MM.1S (cell line): ENCODE results near the gene TBC1D13.

Experiments used
- DNase-seq: peaks from one replicate; pipeline ENCODE4 v3.0.0-alpha.2; 2015
- H2AFZ ChIP-seq: fragments of 300-600 bp; sonication (generic); 2 replicates; pipeline ENCODE4 v1.6.0; 2016; ENCODE audit warnings: antibody characterized with exemption, low read length
- H3F3A ChIP-seq: fragments of 300-600 bp; sonication (generic); 2 replicates; pipeline ENCODE4 v1.6.1; 2016; ENCODE audit warnings: mild to moderate bottlenecking, antibody characterized with exemption, low read length, moderate library complexity, mixed read lengths; ENCODE audit not compliant: insufficient read depth
- H3K27ac ChIP-seq: fragments of 300-600 bp; sonication (generic); 2 replicates; pipeline ENCODE4 v1.5.1; 2016; ENCODE audit warnings: mild to moderate bottlenecking, low read length
- H3K27me3 ChIP-seq: fragments of 300-600 bp; sonication (generic); replicated peaks from 2 replicates; pipeline ENCODE4 v1.6.0; 2016; ENCODE audit warnings: low read length; ENCODE audit not compliant: insufficient read depth
- H3K36me3 ChIP-seq: fragments of 300-600 bp; sonication (generic); replicated peaks from 2 replicates; pipeline ENCODE4 v1.6.1; 2016; ENCODE audit warnings: mild to moderate bottlenecking, low read length, mixed read lengths; ENCODE audit not compliant: insufficient read depth
- H3K4me1 ChIP-seq: fragments of 300-600 bp; sonication (generic); 2 replicates; pipeline ENCODE4 v1.6.1; 2016; ENCODE audit warnings: low read length, mixed read lengths
- H3K4me2 ChIP-seq: fragments of 300-600 bp; sonication (generic); 2 replicates; pipeline ENCODE4 v1.6.0; 2016; ENCODE audit warnings: low read depth, low read length
- H3K4me3 ChIP-seq: fragments of 300-600 bp; sonication (generic); 2 replicates; pipeline ENCODE4 v1.5.1; 2016; ENCODE audit warnings: low read length, mixed read lengths
- H3K79me2 ChIP-seq: fragments of 300-600 bp; sonication (generic); 2 replicates; pipeline ENCODE4 v1.6.1; 2016; ENCODE audit warnings: mixed run types, low read length, mixed read lengths
- H3K9ac ChIP-seq: fragments of 300-600 bp; sonication (generic); 2 replicates; pipeline ENCODE4 v1.6.1; 2016; ENCODE audit warnings: low read length, mixed read lengths
- H3K9me2 ChIP-seq: fragments of 300-600 bp; sonication (generic); replicated peaks from 2 replicates; pipeline ENCODE4 v1.6.1; 2016; ENCODE audit warnings: mild to moderate bottlenecking, low read length, mixed read lengths; ENCODE audit not compliant: insufficient read depth
- H3K9me3 ChIP-seq: fragments of 300-600 bp; sonication (generic); replicated peaks from 2 replicates; pipeline ENCODE4 v1.6.1; 2016; ENCODE audit warnings: mild to moderate bottlenecking, low read length, mixed read lengths; ENCODE audit not compliant: insufficient read depth
- H4K20me1 ChIP-seq: fragments of 300-600 bp; sonication (generic); 2 replicates; pipeline ENCODE4 v1.6.1; 2016; ENCODE audit warnings: mild to moderate bottlenecking, low read length, moderate library complexity, mixed read lengths; ENCODE audit not compliant: insufficient read depth
- EZH2 ChIP-seq: fragments of 300-600 bp; sonication (generic); optimal IDR thresholded peaks from 2 replicates; pipeline ENCODE3; 2017; ENCODE audit warnings: low read depth, mild to moderate bottlenecking, antibody characterized with exemption, low read length, mixed read lengths
- EZH2phosphoT487 ChIP-seq: fragments of 300-600 bp; sonication (generic); IDR thresholded peaks from 2 replicates; pipeline ENCODE4 v1.6.1; 2018; ENCODE audit warnings: antibody characterized with exemption, low read length
- TF ChIP-seq, protein P1 (sequence below): fragments of 300-600 bp; sonication (generic); IDR thresholded peaks from 2 replicates; pipeline ENCODE4 v1.5.1; 2016; ENCODE audit warnings: antibody characterized with exemption, low read length, mixed read lengths

The TBC1D13 gene

DNA sequence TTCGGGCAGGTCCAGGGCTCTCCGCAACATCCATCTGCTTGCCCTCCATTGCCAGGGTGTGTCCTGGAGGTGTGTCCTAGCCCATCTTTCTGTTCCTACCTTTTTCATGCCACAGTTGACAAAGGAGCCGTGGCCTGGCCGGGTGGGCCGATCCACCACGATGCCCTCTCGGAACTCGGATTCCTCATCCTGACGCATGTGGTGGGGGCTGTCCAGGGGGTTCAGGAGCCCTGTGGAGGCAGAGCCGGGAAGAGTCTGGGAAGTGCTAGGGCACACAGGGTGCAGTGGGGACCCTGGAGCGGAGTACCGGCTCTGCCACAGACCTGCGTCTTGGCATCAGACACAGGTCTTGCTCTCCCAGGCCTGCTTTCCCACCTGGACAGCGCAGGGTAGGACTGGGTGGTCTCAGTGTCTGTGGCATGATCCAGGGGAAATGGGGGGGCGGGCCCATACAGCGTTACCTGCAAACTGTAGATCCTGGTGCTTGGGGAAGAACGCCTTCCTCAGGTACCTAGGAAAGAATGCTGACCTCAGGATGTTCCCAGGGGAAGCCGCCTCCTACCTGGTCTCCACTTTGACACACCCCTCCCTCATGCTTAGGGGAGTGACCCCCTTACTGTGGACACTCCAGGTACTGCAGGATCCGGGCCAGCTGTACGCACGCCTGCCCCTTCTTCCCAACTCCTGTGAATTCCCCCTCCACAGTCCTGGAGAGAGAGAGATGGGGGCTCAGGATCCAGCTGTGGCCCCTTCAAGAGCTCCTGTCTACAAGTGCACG lies 39.1 kb downstream of the TBC1D13 start:
- Histone ChIP-seq H3K79me2 (peaks cover 24% of the 10 kb centered on the region), H3K27me3 (no peaks in the 10 kb centered on the region), H3K36me3 (no peaks in the 10 kb centered on the region; the same call in 1 of the 2 replicates), H3K9me2 (no peaks in the 10 kb centered on the region), H3F3A (peaks cover 6% of the 10 kb centered on the region; the same call in 1 of the 2 replicates), H3K4me3 (no peak overlapping the region), H3K9me3 (no peaks in the 10 kb centered on the region), H3K4me1 (0 out of 2 replicates have a peak, but pooled peaks cover 4% of the 10 kb centered on the region), H4K20me1 (no peaks in the 10 kb centered on the region), H2AFZ (no peak overlapping the region), H3K4me2 (no peak overlapping the region), H3K9ac (no peak overlapping the region), H3K27ac (no peak overlapping the region)
- DNase-seq: no peak
- TF ChIP-seq, protein P1, sequence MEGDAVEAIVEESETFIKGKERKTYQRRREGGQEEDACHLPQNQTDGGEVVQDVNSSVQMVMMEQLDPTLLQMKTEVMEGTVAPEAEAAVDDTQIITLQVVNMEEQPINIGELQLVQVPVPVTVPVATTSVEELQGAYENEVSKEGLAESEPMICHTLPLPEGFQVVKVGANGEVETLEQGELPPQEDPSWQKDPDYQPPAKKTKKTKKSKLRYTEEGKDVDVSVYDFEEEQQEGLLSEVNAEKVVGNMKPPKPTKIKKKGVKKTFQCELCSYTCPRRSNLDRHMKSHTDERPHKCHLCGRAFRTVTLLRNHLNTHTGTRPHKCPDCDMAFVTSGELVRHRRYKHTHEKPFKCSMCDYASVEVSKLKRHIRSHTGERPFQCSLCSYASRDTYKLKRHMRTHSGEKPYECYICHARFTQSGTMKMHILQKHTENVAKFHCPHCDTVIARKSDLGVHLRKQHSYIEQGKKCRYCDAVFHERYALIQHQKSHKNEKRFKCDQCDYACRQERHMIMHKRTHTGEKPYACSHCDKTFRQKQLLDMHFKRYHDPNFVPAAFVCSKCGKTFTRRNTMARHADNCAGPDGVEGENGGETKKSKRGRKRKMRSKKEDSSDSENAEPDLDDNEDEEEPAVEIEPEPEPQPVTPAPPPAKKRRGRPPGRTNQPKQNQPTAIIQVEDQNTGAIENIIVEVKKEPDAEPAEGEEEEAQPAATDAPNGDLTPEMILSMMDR: peak; percentile 8; the same call in 1 of the 2 replicates
- no peak for TF ChIP-seq EZH2

DNA sequence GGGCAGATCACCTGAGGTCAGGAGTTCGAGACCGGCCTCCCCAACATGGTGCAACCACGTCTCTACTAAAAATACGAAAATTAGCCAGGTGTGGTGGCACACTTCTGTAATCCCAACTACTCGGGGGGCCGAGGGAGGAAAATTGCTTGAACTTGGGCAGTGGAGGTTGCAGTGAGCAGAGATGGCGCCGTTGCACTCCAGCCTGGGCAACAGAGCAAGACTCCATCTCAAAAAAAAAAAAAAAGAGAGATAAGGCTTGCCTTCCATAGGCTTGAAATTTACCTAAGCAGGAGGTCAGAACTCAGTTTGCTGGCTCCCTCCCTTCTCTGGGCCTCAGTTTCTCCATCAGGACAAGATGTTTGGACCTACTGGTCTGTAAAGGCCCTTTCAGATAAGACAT lies 41.2 kb downstream of the TBC1D13 start:
- Histone ChIP-seq H3F3A (peaks cover 6% of the 10 kb centered on the region; the same call in 1 of the 2 replicates), H3K9me3 (no peaks in the 10 kb centered on the region), H3K4me3 (peak overlapping the region; percentile 92), H3K36me3 (no peaks in the 10 kb centered on the region; the same call in 1 of the 2 replicates), H3K27ac (no peak overlapping the region), H3K79me2 (peaks cover 24% of the 10 kb centered on the region), H4K20me1 (no peaks in the 10 kb centered on the region), H3K9me2 (no peaks in the 10 kb centered on the region), H3K4me1 (0 out of 2 replicates have a peak, but pooled peaks cover 4% of the 10 kb centered on the region), H3K4me2 (peak overlapping the region; percentile 96), H2AFZ (no peak overlapping the region), H3K9ac (no peak overlapping the region; the same call in 1 of the 2 replicates), H3K27me3 (no peaks in the 10 kb centered on the region)
- TF ChIP-seq EZH2phosphoT487 (no peak), EZH2 (no peak)
- no peak for DNase-seq

DNA sequence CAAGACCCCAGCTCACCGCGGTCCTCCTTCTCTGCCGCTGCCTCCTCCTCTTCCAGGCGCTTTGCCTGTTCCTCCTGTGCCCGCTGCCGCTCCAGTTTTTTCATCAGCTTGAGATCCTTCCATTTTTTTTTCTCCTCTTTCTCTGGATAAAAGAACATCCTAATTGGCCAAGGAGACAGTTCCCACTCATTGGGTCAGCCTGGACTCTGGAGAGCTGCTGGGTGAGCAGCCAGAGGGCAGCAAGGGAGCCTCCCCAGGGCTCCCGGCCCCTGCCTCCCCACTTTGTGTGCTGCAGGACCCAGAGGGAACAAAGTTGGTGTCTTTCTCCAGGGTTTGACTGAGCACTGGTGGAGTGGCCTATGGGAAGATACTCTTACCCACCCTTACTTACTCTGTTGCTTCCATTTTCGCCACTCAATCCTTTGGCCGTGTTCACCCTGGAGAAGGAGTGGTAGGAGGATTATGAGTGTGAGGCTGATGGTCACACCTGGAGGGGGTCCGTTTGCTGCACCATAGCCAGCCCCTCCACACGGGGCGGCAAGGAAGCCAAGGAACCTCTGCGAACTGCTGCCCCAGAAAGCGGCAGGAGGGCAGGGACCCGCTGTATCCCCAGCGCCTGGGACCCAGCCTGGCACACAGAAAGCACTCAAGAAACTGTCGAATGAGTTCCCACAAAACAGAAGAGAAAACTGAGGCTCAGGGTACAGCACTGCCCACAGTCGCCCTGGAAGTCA lies 41.8 kb downstream of the TBC1D13 start:
- H3K79me2 ChIP-seq: peaks cover 24% of the 10 kb centered on the region
- peaks cover 6% of the 10 kb centered on the region; the same call in 1 of the 2 replicates for H3F3A ChIP-seq
- no peaks in the 10 kb centered on the region for H4K20me1 ChIP-seq
- H3K27me3 ChIP-seq: no peaks in the 10 kb centered on the region
- DNase-seq: no peak
- peak overlapping the region; percentile 85 for H2AFZ ChIP-seq
- H3K4me3 ChIP-seq: peak overlapping the region; percentile 92
- H3K9me2 ChIP-seq: no peaks in the 10 kb centered on the region
- peak overlapping the region; percentile 96 for H3K4me2 ChIP-seq
- H3K36me3 ChIP-seq: no peaks in the 10 kb centered on the region; the same call in 1 of the 2 replicates
- 0 out of 2 replicates have a peak, but pooled peaks cover 4% of the 10 kb centered on the region for H3K4me1 ChIP-seq
- peak overlapping the region; percentile 89 for H3K9ac ChIP-seq
- peak overlapping the region; percentile 20; the same call in 1 of the 2 replicates for H3K27ac ChIP-seq
- H3K9me3 ChIP-seq: no peaks in the 10 kb centered on the region
- TF ChIP-seq, protein P1: no peak
- TF ChIP-seq EZH2 (no peak), EZH2phosphoT487 (no peak)
